Muscle of leg (tissue), 9 donors: ENCODE measurements around the gene HERPUD1. TPM values are rescaled to one million over a fixed set of nuclear protein-coding genes. Genes with fewer than 3 reads are reported as not detected.

Experiments used
- polyA plus RNA-seq, 8 donors: library from polyadenylated mRNA; unstranded; fragments of 120-200 nt; gene quantifications; one replicate each; pipeline versions ENCODE4 v1.2.1 to v1.2.3, GENCODE V29; 2013; ENCODE audit warnings: inconsistent platforms in 1 of 8, low replicate concordance in 1 of 8; ENCODE audit not compliant: insufficient read length in 8 of 8, insufficient read depth in 1 of 8
- total RNA-seq: library from RNA; stranded (reverse); fragments of 120-200 nt; gene quantifications from one replicate; pipeline ENCODE4 v1.2.4, GENCODE V29; 2013

HERPUD1 gene
- total and polyA plus RNA-seq, 9 donors, result 41.9 to 89.0 (median 59.7) TPM

Other genes starting within 250 kb of the HERPUD1 start
- 16.8 TPM for gene MT1X, start 249.7 kb upstream of the HERPUD1 start, total RNA-seq
- gene MT1X, start 249.7 kb upstream of the HERPUD1 start, polyA plus RNA-seq, result 10 to 100 TPM in 6 of 8 donors, 1 to 10 TPM in 2; 7.3 to 15.6 (median 11.0) TPM
- gene NUP93, start 202.0 kb upstream of the HERPUD1 start, total RNA-seq, result 54.6 TPM
- 10 to 100 TPM; 42.9 to 49.1 (median 45.1) TPM for gene NUP93, start 202.0 kb upstream of the HERPUD1 start, polyA plus RNA-seq
- gene SLC12A3, start 66.9 kb upstream of the HERPUD1 start, total RNA-seq, result 0.04 TPM
- gene SLC12A3, start 66.9 kb upstream of the HERPUD1 start, polyA plus RNA-seq, result under 1 TPM in 6 of 8 donors, not detected in 2; 0.03 to 0.07 (median 0.04) TPM
- gene CETP, start 29.8 kb downstream of the HERPUD1 start, total RNA-seq, result 4.7 TPM
- 1 to 10 TPM; 5.6 to 9.6 (median 7.0) TPM for gene CETP, start 29.8 kb downstream of the HERPUD1 start, polyA plus RNA-seq
- 3.2 TPM for gene NLRC5, start 57.4 kb downstream of the HERPUD1 start, total RNA-seq
- gene NLRC5, start 57.4 kb downstream of the HERPUD1 start, polyA plus RNA-seq, result 1 to 10 TPM; 3.8 to 5.3 (median 4.4) TPM
- gene CPNE2, start 160.4 kb downstream of the HERPUD1 start, total RNA-seq, result 14.8 TPM
- 10 to 100 TPM; 20.9 to 34.2 (median 28.8) TPM for gene CPNE2, start 160.4 kb downstream of the HERPUD1 start, polyA plus RNA-seq